ENCODE data around the gene DMRTB1.
"Not testable (repeated sequence)": the region's sequence is repeated elsewhere in the genome, so short reads cannot be mapped to it uniquely, and the experiment has no call there.

DMRTB1 gene

GRCh38 chr1:53459321-53460175 is at the start of gene DMRTB1:
Gene DMRTB1 (plus strand): TSS chr1:53459399. CDS start chr1:53459454, 55 bp downstream.
- no peak for DNase-seq (ENCODE audit: low read depth)

GRCh38 chr1:53409695-53410094 is 49.5 kb upstream of the DMRTB1 start:
- no peak for DNase-seq (ENCODE audit: low read depth)

DNA sequence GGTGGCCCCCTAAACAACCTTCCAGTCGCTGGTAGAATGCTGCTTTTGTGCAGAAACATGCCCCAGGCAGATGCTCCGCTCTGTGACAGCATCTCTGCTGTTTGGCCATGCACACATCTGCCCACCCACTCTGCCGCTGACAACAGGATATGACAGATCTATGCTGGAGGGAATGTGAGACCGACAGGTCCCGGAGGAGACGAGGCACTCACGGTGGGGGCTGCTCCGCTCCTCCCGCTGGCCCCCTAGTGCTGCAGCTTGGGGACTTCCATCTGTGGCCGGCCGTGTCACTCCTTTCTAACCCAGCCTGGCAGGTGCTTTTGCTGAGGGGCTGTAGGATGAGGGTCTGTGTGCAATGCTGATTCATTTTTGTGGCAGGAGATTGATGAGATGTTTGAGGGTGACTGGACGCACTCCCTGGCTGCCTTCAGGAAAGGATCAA is 49.1 kb upstream of the DMRTB1 start:
- no peak for DNase-seq (ENCODE audit: low read depth)

- no peak for DNase-seq (ENCODE audit: low read depth)
Observed at GRCh38 chr1:53410701-53411100, 48.5 kb upstream of the DMRTB1 start.

DNA sequence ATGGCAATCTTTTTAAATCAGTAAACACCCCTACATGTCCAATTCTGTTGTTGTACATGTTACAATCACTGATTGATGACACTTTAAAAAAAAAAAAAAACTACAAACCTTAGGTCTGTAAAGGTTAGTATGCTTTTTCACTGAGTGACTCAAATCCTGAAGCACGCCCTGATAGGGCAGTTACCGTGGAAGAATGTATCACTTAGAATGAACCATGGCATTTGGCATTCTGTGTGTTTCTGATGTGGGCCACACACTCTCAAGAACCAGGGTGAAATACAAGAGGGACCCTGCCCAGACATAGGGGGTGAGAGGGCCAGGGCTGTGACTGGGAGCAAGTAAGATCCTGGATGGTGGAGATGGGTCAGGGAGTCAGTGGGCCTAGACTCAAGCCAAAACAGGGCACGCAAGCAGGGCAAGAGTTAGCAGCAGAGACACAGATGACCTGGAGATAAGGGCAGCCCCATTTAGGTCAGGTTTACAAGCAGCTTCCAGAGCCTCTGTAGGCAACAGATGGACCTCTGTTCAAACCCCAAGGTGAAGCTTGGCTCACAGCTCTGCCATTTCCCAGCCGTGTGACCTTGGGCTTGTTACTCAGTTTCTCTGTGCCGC is 47.6 kb upstream of the DMRTB1 start:
- DNase-seq (ENCODE audit: low read depth), result no peak

- no peak for DNase-seq (ENCODE audit: low read depth)
Observed at GRCh38 chr1:53412285-53413174, 46.7 kb upstream of the DMRTB1 start.

- DNase-seq (ENCODE audit: low read depth), result peak; percentile 24
Observed at GRCh38 chr1:53413175-53414001, 45.8 kb upstream of the DMRTB1 start.

DNA sequence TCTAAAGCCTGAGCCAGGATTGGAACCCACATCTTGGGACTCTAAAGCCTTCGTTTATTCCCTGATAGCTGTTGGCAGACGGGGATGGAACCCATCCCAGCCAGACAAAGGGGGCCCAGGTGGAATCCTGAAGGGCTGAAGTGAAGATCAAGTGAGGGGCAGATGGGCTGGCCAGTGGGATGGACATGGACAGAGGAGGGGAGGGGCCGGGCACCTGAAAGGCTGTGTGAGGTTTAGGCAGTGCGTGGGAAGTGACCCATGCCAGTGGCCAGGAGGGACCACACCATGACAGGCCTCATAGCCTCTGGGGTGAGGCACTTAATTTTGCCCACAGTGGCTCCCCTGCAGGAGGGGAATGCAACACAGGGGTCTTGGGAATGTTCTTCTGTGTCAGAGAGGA is 44.6 kb upstream of the DMRTB1 start:
- DNase-seq (ENCODE audit: low read depth), result no peak

- no peak for DNase-seq (ENCODE audit: low read depth)
Observed at GRCh38 chr1:53415432-53415831, 43.8 kb upstream of the DMRTB1 start.

DNA sequence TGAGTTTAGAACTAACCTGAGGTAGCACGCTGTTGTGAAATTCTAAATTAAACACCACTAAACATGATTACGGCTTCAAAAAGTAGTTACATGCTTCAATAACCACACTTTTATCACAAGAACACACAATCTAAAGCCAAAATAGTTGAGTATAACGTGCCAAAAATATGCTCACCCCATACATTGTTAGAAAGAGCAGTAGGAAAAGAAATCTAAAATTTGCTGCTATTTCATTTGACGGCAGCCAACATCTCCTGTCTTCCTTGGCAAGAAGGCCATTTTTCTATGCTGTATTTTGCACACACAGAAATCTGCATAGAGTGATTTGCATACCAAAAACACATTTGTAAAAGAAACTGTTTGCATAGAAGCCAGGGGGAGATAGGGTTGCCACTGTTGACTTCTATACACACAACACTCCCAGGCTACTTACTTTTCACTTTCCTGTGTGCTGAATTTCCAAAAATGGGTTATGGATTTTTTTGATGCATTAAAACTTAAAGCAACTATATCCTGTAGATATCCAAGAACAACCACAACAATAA is 42.9 kb upstream of the DMRTB1 start:
- no peak for DNase-seq (ENCODE audit: low read depth)

GRCh38 chr1:53417074-53417511 is 42.1 kb upstream of the DMRTB1 start:
- DNase-seq (ENCODE audit: low read depth), result no peak

- DNase-seq (ENCODE audit: low read depth), result no peak
Observed at GRCh38 chr1:53419034-53419433, 40.2 kb upstream of the DMRTB1 start.

- DNase-seq (ENCODE audit: low read depth), result no peak
Observed at GRCh38 chr1:53420341-53420740, 38.9 kb upstream of the DMRTB1 start.

DNA sequence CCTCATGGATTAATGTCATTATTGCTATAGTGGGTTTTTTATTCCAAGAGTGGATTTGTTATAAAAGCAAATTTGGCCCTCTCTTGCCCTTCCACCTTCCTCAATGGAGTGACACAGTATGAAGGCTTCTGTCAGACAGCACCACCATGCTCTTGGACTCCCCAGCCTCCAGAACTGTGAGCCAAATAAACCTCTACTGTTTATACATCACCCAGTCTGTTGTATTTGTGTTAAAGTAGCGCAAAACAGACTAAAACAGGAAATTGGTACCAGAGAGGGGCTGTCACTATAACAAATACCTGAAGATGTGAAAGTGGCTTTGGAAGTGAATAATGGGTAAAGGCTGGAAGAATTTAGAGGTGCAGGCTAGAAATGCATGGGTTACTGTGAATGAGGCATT is 38.0 kb upstream of the DMRTB1 start:
- DNase-seq (ENCODE audit: low read depth), result no peak

DNA sequence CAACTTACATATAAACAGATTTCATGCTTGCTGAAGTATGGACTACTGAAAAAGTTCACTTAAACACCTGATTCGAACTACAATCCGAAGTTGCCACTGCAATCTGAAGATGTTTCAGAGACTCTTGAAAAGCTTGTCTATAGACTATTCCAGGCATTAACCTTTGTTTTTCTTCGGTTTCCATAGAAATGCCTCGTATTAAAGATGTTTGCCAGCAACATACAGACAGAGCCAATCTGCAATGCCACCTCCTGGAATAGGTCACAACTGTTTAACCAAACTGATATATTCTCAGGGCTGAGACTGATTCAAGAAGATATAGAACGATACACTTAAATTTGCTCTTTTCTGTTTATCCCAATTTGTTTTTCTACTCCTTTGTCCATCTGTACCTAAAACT is 28.9 kb upstream of the DMRTB1 start:
- DNase-seq (ENCODE audit: low read depth), result no peak

GRCh38 chr1:53430779-53431178 is 28.4 kb upstream of the DMRTB1 start:
- no peak for DNase-seq (ENCODE audit: low read depth)

DNA sequence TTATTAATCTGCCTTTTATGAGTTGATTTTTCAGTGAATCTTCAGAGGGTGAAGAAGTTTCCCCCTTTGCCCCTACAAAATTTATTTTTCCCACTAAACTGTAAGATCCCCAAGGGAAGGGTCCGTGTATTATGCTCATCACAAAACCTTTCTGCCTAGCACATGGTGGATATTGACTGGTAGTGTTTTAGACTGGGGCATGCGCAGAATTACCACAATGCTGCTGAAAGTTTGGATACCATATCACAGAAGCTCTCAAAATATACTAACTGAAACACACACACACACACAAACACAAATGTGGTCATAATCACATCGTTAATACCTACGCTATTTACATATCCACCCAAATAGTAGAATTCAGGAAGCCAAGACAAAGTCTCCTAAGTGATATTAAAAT is 28.0 kb upstream of the DMRTB1 start:
- no peak for DNase-seq (ENCODE audit: low read depth)

DNA sequence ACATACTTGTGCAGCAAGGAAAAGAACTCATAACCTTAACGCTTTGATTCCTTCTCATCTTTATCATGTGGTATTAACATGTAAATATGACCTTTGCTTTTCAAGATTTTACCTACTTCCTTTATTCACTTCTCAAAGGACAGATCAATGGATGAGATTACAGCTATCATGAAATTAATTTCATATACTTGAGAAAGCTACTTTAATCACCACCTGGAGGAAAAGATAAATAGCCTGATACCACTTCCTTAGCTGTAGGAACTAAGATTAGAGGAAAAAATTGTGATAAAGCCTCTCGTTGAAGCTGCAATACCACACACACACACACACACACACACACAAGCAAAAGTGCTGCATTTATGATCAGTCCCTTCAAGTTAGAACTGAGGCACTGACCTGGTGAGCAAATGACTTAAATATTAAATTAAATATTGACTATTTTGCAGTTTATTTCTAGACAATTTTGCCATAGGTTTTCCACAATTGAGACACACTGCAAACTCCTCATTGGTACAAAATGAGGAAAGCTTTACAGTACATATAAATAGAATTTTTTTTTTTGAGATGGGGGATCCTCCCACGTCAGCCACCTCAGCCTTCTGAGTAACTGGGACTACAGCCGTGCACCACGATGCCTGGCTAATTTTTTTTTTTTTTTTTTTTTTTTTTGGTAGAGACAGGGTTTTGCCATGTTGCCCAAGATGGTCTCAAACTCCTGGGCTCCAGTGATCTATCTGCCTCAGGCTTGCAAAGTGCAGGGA is 27.2 kb upstream of the DMRTB1 start:
- DNase-seq (ENCODE audit: low read depth), result no peak

DNA sequence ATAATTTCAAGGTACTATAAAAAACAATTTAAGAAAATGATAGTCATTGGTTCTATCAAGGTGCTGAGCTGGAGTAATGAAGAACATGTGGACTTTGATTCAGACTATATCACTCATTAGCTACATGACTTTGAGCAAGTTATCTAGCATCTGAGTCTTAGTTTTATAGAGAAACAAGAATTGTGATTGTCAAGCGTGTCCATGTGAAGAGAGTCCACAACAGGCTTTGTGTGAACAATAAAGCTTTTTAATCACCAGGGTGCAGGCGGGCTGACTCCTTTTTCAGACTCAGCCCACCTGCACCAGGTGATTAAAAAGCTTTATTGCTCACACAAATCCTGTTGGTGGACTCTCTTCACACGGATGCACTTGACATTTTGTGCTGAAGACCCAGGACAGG is 26.6 kb upstream of the DMRTB1 start:
- no peak for DNase-seq (ENCODE audit: low read depth)

DNA sequence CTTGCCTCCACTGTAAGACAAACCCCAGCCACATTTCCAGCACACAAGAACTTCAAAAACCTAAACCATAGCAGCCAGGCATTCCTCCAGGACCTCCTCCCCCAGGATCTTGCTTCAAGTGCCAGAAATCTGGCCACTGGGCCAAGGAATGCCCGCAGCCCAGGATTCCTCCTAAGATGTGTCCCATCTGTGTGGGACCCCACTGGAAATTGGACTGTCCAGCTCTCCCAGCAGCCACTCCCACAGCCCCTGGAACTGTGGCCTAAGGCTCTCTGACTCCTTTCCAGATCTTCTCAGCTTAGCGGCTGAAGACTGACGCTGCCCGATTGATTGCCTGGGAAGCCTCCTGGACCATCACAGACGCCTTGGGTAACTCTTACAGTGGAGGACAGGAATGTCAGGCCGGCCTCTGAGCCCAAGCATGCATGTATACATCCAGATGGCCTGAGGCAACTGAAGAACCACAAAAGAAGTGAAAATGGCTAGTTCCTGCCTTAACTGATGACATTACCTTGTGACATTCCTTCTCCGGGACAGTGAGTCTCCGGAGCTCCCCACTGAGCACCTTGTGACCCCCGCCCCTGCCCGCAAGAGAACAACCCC is 24.7 kb upstream of the DMRTB1 start:
- DNase-seq (ENCODE audit: low read depth), result not testable (repeated sequence)
